Kidney epithelial cell (primary cell): ENCODE data around the gene GET4. TPM values are rescaled to one million over a fixed set of nuclear protein-coding genes. Genes with fewer than 3 reads are reported as not detected.

Experiments used
- DNase-seq: peaks from one replicate; pipeline ENCODE4 v3.0.0-alpha.2; 2010; ENCODE audit warnings: low read depth
- H3K27me3 ChIP-seq: 2 replicates; pipeline ENCODE4 v1.6.0; 2011; ENCODE audit warnings: low read length; ENCODE audit not compliant: control insufficient read depth, insufficient read depth
- H3K36me3 ChIP-seq: 2 replicates; pipeline ENCODE4 v1.5.1; 2011; ENCODE audit warnings: low read length; ENCODE audit not compliant: control insufficient read depth, insufficient read depth
- H3K4me3 ChIP-seq: 2 replicates; pipeline ENCODE4 v1.5.1; 2011; ENCODE audit warnings: low read depth, mild to moderate bottlenecking, control low read depth, low read length
- CTCF ChIP-seq: IDR thresholded peaks from 2 replicates; pipeline ENCODE4 v1.5.1; 2011; ENCODE audit warnings: mild to moderate bottlenecking, moderate library complexity, low read length, control low read depth, inconsistent platforms; ENCODE audit not compliant: insufficient read depth, poor library complexity, severe bottlenecking
- total RNA-seq: library from RNA; depleted of rRNA; stranded (reverse); fragments of >200 nt; gene quantifications from 2 replicates; pipeline ENCODE4 v1.2.3, GENCODE V29; 2015

Gene GET4
- total RNA-seq, 1 donor from 2014 or later: 63.1 TPM

DNA sequence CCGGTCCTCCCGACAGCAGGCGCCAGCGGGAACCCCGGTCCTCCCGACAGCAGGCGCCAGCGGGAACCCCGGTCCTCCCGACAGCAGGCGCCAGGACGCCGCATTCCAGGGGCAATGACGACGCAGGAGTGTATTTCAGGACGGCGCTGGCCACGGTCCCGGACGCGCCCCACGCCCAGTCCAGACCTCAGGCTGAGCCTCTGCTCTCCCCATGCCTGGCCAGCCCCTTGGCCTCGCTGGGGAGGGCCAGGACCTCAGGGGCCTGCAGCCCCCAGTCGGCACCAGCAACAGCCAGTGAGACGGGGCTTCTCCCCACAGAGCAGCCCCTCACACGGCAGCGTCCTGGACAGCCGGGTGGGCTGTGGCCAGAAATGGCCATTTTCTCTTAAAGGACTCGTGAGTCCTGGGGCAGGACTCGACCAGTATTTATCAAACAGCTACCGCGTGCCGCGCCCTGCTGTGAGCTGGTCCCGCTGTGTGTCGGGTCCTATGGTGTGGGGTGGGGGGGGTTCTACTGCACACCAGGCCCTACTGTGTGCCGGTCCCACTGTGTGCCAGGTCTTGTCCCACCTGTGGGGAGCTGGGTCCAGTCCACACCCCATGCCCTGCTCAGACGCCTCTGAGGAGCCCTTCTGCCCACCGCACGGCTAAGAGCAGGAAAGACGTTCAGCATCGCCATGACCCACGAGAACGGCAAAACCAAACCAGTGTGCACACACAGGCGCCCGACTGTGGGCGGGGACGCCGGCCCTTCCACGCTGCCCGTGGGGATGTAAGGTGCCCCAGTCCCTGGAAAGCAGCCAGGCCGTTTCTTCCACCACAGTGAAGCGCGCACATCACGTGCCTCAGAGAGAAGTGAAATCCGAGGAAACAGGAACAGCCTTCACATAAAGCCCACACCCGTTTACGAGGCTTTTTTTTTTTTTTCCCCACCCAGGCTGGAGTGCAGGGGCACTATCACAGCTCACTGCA, 33.3 kb downstream of the GET4 start:
- H3K27me3 ChIP-seq: peaks cover 22% of the 10 kb centered on the region
- H3K4me3 ChIP-seq: no peak overlapping the region
- DNase-seq: no peak
- H3K36me3 ChIP-seq: no peaks in the 10 kb centered on the region
- TF ChIP-seq CTCF: no peak

GRCh38 chr7:910441-910861, 34.1 kb downstream of the GET4 start:
- no peak for TF ChIP-seq CTCF
- DNase-seq: no peak
- no peaks in the 10 kb centered on the region for H3K36me3 ChIP-seq
- peaks cover 19% of the 10 kb centered on the region for H3K27me3 ChIP-seq
- H3K4me3 ChIP-seq: no peak overlapping the region

DNA sequence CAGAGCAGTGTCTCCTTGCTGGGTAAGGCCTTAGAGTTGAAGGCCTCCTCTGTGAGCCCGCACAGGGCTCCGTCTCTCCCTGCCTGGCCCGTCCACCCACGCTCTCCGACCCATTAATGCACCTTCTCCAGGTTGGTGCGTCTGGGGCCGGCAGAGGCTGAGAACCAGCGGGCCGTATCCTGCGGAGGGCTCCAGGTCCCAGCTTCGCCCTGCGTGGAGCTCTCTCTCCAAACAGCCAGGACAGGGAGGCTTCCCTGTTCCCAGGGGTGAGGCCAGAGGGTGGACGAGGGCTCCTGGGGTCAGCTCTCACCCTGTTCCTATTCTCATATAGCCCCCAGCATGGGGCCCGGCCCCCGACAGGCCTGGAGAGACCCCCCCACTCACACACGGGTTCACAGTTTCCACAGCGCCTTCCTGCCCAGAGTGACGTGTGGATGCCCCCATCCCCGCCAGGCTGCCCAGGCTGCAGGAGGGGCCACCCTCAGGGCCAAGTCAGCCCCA, 34.6 kb downstream of the GET4 start:
- no peak for DNase-seq
- no peaks in the 10 kb centered on the region for H3K36me3 ChIP-seq
- no peak for TF ChIP-seq CTCF
- no peak overlapping the region for H3K4me3 ChIP-seq
- H3K27me3 ChIP-seq: peaks cover 19% of the 10 kb centered on the region

- TF ChIP-seq CTCF: no peak
- H3K27me3 ChIP-seq: peaks cover 22% of the 10 kb centered on the region
- no peak for DNase-seq
- no peak overlapping the region for H3K4me3 ChIP-seq
- no peaks in the 10 kb centered on the region for H3K36me3 ChIP-seq
Observed at GRCh38 chr7:911791-912480, 35.6 kb downstream of the GET4 start.

- Histone ChIP-seq H3K4me3 (no peak overlapping the region), H3K36me3 (no peaks in the 10 kb centered on the region), H3K27me3 (peaks cover 20% of the 10 kb centered on the region)
- no peak for TF ChIP-seq CTCF
- DNase-seq: no peak
Observed at GRCh38 chr7:913736-914520, 37.6 kb downstream of the GET4 start.
